OCI-LY7 (cell line): ENCODE measurements around the gene KLF15. TPM values are rescaled to one million over a fixed set of nuclear protein-coding genes. Genes with fewer than 3 reads are reported as not detected.

Experiments
- BruUV-seq: library from RNA; stranded (reverse); fragments of 400-500 nt; replicated peaks from 2 replicates; lab custom pipeline; 2021; lab: Mats Ljungman, UMichigan
- CTCF ChIA-PET: fragments of 300-600 bp; sonication (Branson Sonifier 250); formaldehyde crosslinking; loops from one replicate; lab custom pipeline; 2022; ENCODE audit warnings: antibody characterized with exemption; ENCODE audit not compliant: unreplicated experiment; lab: Charles Lee
- POLR2A ChIA-PET: fragments of 300-600 bp; sonication (Branson Sonifier 250); formaldehyde crosslinking; loops from one replicate; lab custom pipeline; 2022; ENCODE audit warnings: antibody characterized with exemption; lab: Charles Lee
- DNase-seq: peaks from one replicate; pipeline ENCODE4 v3.0.0-alpha.2; 2015; ENCODE audit warnings: low spot score
- H2AFZ ChIP-seq: fragments of 200-600 bp; sonication (generic), shearing (Covaris generic); 2 replicates; pipeline ENCODE4 v1.6.1; 2014; ENCODE audit warnings: mild to moderate bottlenecking, antibody characterized with exemption, low read length, moderate library complexity
- H3K27ac ChIP-seq: fragments of 200-600 bp; sonication (generic); 2 replicates; pipeline ENCODE4 v1.5.1; 2014; ENCODE audit warnings: mixed run types, low read depth, mild to moderate bottlenecking, moderate library complexity, low read length, inconsistent platforms; ENCODE audit not compliant: poor library complexity, severe bottlenecking
- H3K36me3 ChIP-seq: fragments of 200-600 bp; sonication (generic); 2 replicates; pipeline ENCODE4 v1.6.1; 2014; ENCODE audit warnings: mild to moderate bottlenecking, antibody characterized with exemption, low read length, moderate library complexity, mixed read lengths; ENCODE audit not compliant: insufficient read depth
- H3K4me1 ChIP-seq: fragments of 200-600 bp; sonication (generic); 2 replicates; pipeline ENCODE4 v1.5.1; 2014; ENCODE audit warnings: mild to moderate bottlenecking, low read length; ENCODE audit not compliant: insufficient read depth, poor library complexity, severe bottlenecking
- H3K4me2 ChIP-seq: fragments of 200-600 bp; sonication (generic); 2 replicates; pipeline ENCODE4 v1.6.1; 2014; ENCODE audit warnings: mild to moderate bottlenecking, low read length
- H3K4me3 ChIP-seq: fragments of 200-600 bp; sonication (generic); 2 replicates; pipeline ENCODE4 v1.5.1; 2014; ENCODE audit warnings: mild to moderate bottlenecking, low read depth, low read length; ENCODE audit not compliant: poor library complexity, severe bottlenecking
- H3K79me2 ChIP-seq: fragments of 200-600 bp; sonication (generic); 2 replicates; pipeline ENCODE4 v1.6.1; 2016; ENCODE audit warnings: low read depth, mild to moderate bottlenecking, low read length, moderate library complexity, mixed read lengths; ENCODE audit not compliant: insufficient read depth
- H3K9me2 ChIP-seq: fragments of 200-600 bp; sonication (generic); 2 replicates; pipeline ENCODE4 v1.6.1; 2016; ENCODE audit warnings: mild to moderate bottlenecking, low read length, mixed read lengths; ENCODE audit not compliant: insufficient read depth
- H3K9me3 ChIP-seq: fragments of 200-600 bp; sonication (generic); 2 replicates; pipeline ENCODE4 v1.6.1; 2014; ENCODE audit warnings: mild to moderate bottlenecking, mixed run types, low read length, mixed read lengths
- H4K20me1 ChIP-seq: fragments of 200-600 bp; sonication (generic); 2 replicates; pipeline ENCODE4 v1.6.1; 2014; ENCODE audit warnings: mild to moderate bottlenecking, antibody characterized with exemption, low read length, moderate library complexity, mixed read lengths; ENCODE audit not compliant: insufficient read depth
- EZH2phosphoT487 ChIP-seq: fragments of 200-600 bp; sonication (generic); IDR thresholded peaks from 2 replicates; pipeline ENCODE4 v1.6.1; 2018; ENCODE audit warnings: low read depth, borderline replicate concordance, mild to moderate bottlenecking, mixed run types, antibody characterized with exemption, low read length, moderate library complexity, mixed read lengths
- intact Hi-C: fragments of 100-400 bp; cut with micrococcal nuclease; formaldehyde crosslinking; loops from one replicate; pipeline ENCODE4 v1.10.0; 2022; ENCODE audit not compliant: unreplicated experiment
- total RNA-seq, 2 experiments: library from RNA; depleted of rRNA in 1 of 2; stranded (reverse); fragments of >200 nt in 1 of 2; shearing (Covaris generic) in 1 of 2; gene quantifications; 2 replicates each; pipeline ENCODE4 v1.2.3, GENCODE V29; 2014 to 2022
- TF ChIP-seq, protein P1 (sequence below): fragments of 200-600 bp; sonication (generic); conservative IDR thresholded peaks from 2 replicates; pipeline ENCODE4 v1.5.1; 2014; ENCODE audit warnings: mild to moderate bottlenecking, antibody characterized with exemption, low read length, moderate library complexity, mixed read lengths

The KLF15 gene
- total RNA-seq, 2 experiments from 2014 or later = 12.3 to 26.4 TPM

DNA sequence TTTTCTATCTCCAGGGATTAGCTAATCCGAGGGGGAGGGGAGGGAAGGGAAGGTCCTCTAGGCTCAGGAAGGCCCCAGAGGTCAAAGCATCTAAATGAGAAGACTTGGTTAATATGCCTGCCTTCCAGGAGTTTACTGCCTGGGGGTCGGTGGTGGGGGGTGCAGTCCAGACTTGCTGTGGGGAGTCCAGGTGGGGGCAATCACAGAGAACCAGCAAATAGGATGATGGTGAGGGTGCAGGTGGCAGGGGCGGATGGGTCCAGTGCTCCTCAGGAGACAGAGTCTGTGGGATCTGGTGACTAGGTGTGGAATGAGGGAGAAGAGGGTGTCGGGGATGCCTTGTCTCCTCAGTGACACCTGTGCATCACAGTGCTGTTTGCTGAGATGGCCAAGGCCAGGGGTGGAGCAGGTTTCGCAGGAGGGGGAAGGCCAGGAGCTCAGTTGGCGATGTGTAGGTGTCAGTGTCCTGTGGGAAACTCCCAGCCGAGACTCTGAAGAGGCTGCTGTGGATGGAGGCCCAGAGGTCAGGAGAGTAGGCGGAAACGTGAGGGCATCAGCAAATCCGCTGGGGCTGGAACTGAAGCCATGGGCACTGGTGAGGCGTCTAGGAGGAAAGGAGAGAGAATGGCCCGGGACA lies 45.6 kb upstream of the KLF15 start:
- Histone ChIP-seq H3K4me3 (no peak overlapping the region), H2AFZ (no peak overlapping the region), H3K9me2 (no peaks in the 10 kb centered on the region), H3K4me1 (peaks cover 10% of the 10 kb centered on the region), H3K27ac (no peak overlapping the region), H3K9me3 (no peaks in the 10 kb centered on the region), H3K79me2 (no peaks in the 10 kb centered on the region), H3K4me2 (no peak overlapping the region), H3K36me3 (no peaks in the 10 kb centered on the region), H4K20me1 (no peaks in the 10 kb centered on the region)
- POLR2A ChIA-PET = no interaction called here
- CTCF ChIA-PET = no interaction called here
- intact Hi-C loops = no loop called here
- BruUV-seq = no TSS peak
- no peak for TF ChIP-seq EZH2phosphoT487
- TF ChIP-seq, protein P1, sequence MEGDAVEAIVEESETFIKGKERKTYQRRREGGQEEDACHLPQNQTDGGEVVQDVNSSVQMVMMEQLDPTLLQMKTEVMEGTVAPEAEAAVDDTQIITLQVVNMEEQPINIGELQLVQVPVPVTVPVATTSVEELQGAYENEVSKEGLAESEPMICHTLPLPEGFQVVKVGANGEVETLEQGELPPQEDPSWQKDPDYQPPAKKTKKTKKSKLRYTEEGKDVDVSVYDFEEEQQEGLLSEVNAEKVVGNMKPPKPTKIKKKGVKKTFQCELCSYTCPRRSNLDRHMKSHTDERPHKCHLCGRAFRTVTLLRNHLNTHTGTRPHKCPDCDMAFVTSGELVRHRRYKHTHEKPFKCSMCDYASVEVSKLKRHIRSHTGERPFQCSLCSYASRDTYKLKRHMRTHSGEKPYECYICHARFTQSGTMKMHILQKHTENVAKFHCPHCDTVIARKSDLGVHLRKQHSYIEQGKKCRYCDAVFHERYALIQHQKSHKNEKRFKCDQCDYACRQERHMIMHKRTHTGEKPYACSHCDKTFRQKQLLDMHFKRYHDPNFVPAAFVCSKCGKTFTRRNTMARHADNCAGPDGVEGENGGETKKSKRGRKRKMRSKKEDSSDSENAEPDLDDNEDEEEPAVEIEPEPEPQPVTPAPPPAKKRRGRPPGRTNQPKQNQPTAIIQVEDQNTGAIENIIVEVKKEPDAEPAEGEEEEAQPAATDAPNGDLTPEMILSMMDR = no peak
- DNase-seq = no peak

DNA sequence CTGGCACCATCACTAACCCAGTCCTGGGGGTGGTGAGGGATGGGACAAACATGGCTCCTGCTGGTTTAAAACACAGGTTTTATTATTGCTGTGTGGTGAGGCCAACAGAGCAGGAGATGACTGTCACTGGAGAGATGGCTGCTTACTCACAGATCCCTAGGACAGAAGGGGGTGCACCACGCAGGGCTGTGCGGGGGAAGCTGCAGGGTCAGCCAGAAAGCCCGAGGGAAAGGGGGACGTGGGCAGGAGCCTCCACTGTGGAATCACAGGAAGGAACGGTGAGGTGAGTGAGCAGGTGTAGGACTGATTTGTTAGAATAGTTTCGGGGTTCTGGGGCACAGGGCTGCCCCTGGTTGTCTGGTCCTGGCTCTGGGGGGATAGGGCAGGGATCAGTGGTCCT lies 45.0 kb upstream of the KLF15 start:
- Histone ChIP-seq H2AFZ (no peak overlapping the region), H3K9me2 (no peaks in the 10 kb centered on the region), H3K9me3 (no peaks in the 10 kb centered on the region), H3K79me2 (no peaks in the 10 kb centered on the region), H3K4me2 (no peak overlapping the region), H3K4me1 (peaks cover 10% of the 10 kb centered on the region), H4K20me1 (no peaks in the 10 kb centered on the region), H3K36me3 (no peaks in the 10 kb centered on the region), H3K4me3 (no peak overlapping the region), H3K27ac (no peak overlapping the region)
- intact Hi-C loops = no loop called here
- BruUV-seq = no TSS peak
- POLR2A ChIA-PET = no interaction called here
- CTCF ChIA-PET = no interaction called here
- DNase-seq = no peak
- TF ChIP-seq, protein P1 = no peak
- no peak for TF ChIP-seq EZH2phosphoT487

GRCh38 chr3:126401611-126402160 lies 44.5 kb upstream of the KLF15 start:
- intact Hi-C loops = no loop called here
- H2AFZ ChIP-seq = no peak overlapping the region
- no peak overlapping the region for H3K4me3 ChIP-seq
- no peak overlapping the region for H3K27ac ChIP-seq
- ChIA-PET POLR2A (no interaction called here), CTCF (no interaction called here)
- H4K20me1 ChIP-seq = no peaks in the 10 kb centered on the region
- no peaks in the 10 kb centered on the region for H3K36me3 ChIP-seq
- H3K9me2 ChIP-seq = no peaks in the 10 kb centered on the region
- no peaks in the 10 kb centered on the region for H3K79me2 ChIP-seq
- no peak overlapping the region for H3K4me2 ChIP-seq
- H3K9me3 ChIP-seq = no peaks in the 10 kb centered on the region
- TF ChIP-seq EZH2phosphoT487 = no peak
- TF ChIP-seq, protein P1 = no peak
- BruUV-seq = no TSS peak
- DNase-seq = no peak
- peaks cover 10% of the 10 kb centered on the region for H3K4me1 ChIP-seq
